HG03571 (cell line): ENCODE measurements around the gene SPATA20.

Experiments
- ATAC-seq: cut with Tn5 transposase; IDR thresholded peaks from one replicate; pipeline ENCODE4 v1.9.1; 2021; ENCODE audit not compliant: unreplicated experiment

The SPATA20 gene

DNA sequence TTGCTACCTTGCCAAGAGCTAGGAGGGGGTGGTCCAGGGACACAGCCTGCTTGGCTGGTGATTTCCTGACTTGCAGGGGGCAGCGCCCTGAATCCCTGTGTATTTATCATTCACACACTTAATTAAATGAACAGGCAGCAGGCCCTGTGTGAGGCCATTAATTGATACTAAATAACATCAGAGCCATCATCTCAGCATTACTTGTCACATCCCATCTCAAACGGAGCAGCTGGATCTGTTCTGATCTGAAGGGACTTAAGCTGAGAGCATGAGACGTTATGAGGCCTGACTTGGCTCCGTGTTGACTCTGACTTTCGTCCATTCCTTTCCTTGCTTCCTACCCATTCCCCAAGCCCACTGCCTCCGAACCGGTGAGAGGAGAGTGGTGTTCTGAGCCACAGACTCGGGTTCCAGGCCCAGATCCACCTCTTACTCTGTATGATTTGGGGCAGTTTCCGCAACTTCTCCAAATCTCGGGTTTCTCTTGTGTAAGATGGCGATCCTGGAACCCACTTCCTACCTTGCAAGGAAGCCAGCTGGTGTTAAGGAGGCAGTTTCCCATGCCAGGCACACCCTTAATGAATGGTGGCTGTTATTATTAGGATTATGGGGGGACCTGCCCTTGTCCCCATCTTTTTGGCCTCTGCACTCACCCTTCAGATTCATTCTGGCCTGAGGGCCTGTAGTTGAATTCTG lies 47.3 kb downstream of the SPATA20 start:
- no peak for ATAC-seq

DNA sequence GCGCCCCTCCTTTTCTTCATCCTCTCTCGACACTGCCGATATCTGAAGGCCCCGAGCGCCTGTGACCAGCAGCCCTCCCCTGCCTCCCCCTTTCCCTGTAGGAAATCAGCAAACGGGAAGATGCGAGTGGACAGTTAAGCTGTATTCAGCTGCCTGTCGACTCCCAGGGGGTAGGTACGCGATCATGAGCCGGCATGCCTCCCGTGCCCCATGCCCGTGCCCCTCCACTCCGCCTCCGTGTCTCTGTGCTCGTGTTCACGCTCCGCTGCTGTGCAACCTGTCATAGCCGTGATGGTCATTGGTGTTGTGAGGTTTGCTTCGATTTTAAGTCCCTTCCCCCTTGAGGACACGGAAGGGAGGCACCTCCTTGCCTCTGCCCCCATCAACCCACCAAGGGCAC lies 47.9 kb downstream of the SPATA20 start:
- no peak for ATAC-seq

DNA sequence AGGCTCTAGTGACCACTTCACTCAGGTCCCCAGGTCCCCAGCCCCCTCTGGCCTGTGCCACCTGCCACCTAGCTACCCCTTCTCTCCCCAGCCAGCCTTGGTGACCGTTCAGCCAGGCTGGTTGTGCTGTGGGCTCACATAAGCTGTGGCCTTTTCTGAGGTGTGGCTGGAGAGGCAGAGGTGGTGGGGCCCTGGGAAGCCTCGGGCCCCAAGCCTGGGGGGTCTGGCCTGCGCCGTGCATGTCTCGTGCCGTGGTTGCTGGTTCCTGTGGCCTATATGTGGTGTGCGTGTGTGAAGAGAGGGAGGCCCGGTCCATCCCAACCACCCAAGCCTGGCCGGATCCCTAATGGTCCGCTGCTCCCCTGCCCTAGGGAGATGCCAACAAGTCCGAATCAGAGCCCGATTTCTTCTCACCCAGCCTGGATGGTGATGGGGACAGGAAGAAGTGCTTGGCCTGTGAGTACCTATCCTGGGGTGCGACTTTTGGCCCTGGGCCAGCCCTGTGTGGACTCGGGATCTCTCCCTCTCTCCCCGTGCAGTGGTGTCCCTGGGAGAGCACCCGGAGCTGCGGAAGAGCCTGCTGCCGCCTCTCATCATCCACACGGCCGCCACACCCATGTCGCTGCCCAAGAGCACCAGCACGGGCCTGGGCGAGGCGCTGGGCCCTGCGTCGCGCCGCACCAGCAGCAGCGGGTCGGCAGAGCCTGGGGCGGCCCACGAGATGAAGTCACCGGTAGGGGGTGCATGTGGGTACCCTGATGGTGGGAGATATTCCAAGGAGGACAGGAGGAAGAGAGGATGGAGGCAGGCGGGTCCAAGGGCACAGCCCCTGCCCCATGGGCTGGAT lies 49.4 kb downstream of the SPATA20 start:
- no peak for ATAC-seq

DNA sequence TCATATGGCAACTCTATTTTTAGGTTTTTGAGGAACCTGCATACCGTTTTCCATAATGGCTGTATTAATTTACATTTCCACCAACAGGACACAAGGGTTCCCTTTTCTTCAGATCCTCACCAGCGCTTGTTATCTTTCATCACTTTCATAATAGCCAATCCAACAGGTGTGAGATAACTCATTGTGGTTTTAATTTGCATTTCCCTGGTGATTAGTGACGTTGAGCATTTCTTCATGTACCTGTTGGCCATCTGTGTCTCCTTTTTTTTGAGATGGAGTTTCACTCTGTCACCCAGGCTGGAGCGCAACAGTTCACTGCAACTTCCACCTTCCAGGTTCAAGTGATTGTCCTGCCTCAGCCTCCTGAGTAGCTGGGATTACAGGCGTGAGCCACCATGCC lies 51.5 kb downstream of the SPATA20 start:
- no peak for ATAC-seq

DNA sequence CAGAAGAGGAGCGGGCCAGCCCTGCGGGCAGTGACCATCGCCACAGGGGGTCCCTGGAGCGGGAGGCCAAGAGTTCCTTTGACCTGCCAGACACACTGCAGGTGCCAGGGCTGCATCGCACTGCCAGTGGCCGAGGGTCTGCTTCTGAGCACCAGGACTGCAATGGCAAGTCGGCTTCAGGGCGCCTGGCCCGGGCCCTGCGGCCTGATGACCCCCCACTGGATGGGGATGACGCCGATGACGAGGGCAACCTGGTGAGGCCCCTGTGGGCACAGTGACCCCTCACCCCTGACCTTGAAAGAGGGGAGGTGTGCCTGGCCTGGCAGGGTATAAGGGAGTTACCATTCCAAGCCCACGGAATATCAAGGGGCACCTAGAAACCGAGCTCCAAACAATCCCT lies 52.6 kb downstream of the SPATA20 start:
- ATAC-seq, result no peak

DNA sequence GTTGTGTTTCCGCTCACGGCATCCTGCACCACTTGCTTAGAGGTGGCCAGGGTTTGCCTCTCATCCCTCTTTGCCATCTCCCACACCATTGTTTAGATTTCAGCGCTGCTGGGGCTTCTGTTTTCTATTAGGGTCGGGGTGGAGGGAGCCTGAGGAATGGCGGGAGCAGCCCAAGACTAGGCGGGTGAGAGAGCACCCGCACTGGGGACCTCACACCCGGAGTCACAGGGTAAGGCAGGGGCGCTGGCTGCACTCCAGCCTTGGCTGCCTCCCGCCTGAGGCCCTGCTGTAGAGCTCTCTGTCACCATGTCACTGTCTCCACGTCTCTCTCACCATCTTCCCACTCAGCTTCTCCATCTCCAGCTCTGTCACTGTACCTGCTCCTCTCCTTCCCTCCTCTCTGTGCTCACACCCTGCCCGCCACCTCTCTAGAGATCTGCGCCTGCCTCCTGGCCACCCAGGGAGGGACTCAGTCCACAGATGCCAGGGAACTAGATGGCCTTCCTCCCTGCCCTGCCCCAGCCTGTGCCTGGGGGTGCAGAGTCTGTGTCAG lies 54.9 kb downstream of the SPATA20 start:
- no peak for ATAC-seq

DNA sequence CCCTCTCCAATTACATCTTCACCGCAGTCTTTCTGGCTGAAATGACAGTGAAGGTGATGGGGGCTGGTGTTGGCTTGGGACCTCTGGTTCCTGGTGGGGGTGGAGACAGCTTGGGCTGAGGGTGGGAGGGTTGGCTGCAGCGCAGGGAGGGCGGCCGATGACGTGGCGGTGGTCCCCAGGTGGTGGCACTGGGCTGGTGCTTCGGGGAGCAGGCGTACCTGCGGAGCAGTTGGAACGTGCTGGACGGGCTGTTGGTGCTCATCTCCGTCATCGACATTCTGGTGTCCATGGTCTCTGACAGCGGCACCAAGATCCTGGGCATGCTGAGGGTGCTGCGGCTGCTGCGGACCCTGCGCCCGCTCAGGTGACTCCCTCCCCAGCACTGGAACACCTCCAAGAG lies 55.9 kb downstream of the SPATA20 start:
- no peak for ATAC-seq

DNA sequence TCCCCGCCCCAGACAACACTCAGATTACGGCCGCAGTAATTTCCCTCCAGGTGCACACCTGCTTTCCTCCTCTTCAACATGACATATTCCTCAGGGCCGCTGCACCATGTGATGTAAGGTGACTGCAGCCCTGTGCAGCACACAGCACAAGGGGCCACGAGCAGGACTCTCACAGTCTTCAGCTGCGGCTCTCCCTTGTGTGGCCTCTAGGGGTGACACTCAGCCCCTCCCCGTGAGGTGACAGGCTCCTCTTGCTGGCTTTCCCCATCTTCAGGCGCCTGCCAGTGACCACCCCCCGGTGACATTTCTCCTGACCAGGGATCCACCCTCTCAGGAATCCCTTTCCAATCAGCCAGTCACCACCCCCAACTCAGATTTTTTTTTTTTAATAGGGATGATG lies 56.4 kb downstream of the SPATA20 start:
- no peak for ATAC-seq

DNA sequence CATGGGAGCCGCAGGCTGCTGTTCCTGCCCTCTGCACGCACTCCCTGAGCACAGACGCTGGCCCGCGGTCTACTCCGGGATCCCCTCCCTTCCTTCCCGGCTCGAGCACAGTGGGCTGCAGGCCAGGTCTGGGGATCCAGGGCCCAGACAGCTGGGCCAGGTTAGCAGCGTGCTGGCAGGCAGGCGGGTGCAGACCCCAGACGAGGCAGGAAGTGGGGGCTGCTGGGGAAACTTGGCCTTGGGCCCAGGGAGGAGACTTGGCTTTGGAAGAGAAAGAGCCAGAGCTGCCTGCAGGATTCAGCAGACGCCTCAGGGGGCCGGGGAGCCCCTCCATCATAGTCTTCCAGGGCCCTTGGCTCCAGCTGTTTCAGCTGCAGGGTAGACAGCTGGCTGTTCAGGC lies 57.5 kb downstream of the SPATA20 start:
- ATAC-seq, result no peak

DNA sequence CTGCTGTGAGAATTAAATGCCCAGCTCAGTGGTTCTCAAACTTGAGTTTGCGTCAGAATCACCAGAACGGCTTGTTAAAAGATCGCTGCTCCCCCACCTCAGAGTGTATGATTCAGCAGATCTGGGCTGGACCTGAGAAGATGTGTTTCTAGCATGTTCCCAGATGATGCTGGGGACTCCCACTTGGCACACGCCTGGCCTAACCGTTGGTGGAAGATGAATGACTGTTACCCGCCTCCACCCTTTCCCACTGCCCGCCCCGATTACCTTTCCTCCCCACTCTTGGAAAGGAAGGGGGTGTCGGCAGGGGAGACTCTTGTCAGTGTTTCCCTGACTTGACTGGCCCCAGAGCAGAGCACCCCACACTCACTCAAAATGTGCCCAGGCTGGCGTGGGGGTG lies 58.5 kb downstream of the SPATA20 start:
- no peak for ATAC-seq
